ENCODE data around the gene COLEC12.
A peak's percentile ranks its signal among the peaks of the same experiment; 100 is the strongest.

The COLEC12 gene

DNA sequence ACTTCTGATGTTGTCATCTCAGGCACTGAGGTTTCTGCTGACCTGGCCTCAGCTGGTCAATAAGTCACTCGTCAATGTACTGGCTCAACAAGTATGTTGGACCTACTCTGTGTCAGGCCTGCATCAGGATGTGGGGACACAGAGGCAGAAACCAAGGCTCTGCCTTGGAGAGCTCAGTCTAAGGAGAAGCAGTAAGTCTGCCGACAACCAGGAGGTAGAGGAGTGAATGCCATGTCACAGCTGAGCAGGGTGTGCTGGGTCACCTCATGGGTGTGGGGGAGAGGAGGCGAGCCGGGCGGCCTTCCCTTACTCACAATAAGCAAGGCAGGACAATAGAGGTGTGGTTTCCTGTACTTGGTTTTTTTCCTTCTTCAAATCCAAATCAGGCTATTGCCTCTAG, 75.8 kb downstream of the COLEC12 start:
- DNase-seq (ENCODE audit: extremely low read depth, low read depth), result no peak
- no peak overlapping the region for H3K4me3 ChIP-seq (replicated peaks; ENCODE audit: low read depth, low read length)
- no peak for TF ChIP-seq CTCF (IDR thresholded peaks at IDR 0.05; ENCODE audit: low read depth, low read length, missing control alignments)

DNA sequence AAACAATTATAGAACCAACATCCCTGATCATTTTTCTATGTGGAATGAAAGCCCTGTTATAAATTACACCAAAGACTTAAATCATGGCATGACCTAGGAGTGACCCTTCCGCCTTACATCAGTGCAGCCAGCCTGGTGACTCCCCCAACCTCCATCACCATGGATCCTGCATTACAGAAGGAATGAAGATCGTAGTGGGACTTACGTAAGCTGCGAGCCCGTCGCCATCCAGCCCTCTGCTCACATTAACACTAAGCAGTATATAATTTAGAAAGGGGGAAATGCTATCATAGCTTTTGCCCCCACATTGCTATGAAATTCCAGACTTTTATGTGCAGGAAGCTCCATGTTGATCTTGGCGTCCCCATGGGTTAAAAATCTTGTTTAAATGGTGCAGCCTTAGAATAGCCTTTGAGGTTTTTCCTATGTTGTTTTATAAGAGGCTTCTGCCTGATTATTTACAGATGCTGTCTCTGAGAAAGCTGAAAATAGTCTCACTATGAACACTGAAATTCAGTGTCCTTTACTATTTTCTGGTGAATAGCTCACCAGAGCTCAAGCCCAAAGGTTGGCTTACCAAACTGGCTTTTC, 76.3 kb downstream of the COLEC12 start:
- no peak for TF ChIP-seq CTCF (IDR thresholded peaks at IDR 0.05; ENCODE audit: low read depth, low read length, missing control alignments)
- DNase-seq (ENCODE audit: extremely low read depth, low read depth), result peak; percentile 66
- H3K4me3 ChIP-seq (replicated peaks; ENCODE audit: low read depth, low read length), result no peak overlapping the region

DNA sequence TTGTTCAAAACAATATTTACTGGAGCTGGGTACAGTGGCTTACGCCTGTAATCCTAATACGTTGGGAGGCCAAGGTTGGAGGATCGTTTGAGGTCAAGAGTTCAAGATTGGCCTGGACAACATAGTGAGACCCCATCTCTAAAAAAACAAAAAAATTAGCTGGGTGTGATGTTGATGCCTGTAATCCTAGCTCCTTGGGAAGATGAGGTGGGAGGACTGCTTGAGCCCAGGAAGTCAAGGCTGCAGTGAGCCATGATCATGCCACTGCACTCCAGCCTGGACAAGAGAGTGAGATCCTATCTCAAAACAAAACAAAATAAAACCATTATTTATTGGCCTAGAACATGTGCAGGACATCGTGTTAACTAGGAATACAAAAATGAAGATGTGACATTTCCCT, 77.5 kb downstream of the COLEC12 start:
- no peak for TF ChIP-seq CTCF (IDR thresholded peaks at IDR 0.05; ENCODE audit: low read depth, low read length, missing control alignments)
- no peak for DNase-seq (ENCODE audit: extremely low read depth, low read depth)

GRCh38 chr18:421247-422155, 79.0 kb downstream of the COLEC12 start:
- no peak for TF ChIP-seq CTCF (IDR thresholded peaks at IDR 0.05; ENCODE audit: low read depth, low read length, missing control alignments)
- H3K4me3 ChIP-seq (replicated peaks; ENCODE audit: low read depth, low read length), result no peak overlapping the region
- no peak for DNase-seq (ENCODE audit: extremely low read depth, low read depth)

More for the DNA sequence above, 77.5 kb downstream of the COLEC12 start:
- no peak overlapping the region for H3K4me3 ChIP-seq (replicated peaks; ENCODE audit: low read depth, low read length)

DNA sequence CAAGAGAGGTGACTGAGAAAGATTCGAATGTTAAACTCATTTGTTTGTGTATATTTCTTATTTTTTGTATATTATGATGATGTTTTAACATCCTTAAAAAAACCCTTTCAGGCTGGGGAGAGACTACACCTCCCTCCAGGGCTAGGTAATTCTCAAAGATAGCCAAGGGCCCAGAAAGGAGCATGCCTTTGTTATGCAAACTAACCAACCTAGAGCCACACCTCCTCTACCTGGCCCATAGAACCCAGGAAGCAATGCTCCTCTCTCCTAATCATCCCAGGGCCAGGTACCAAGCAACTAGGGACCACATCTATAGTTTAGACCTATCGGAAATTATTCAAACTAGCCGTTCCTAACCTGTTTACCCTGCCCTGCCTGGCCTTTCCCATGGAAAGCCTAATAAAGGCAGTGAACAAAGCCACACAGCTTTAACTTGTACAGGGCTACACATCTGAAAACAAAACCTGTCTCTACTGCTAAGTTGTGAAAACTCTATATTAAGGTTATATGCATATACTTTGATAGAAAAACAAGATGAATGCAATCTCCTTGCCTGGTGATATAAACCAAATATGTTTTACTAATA, 79.7 kb downstream of the COLEC12 start:
- no peak for TF ChIP-seq CTCF (IDR thresholded peaks at IDR 0.05; ENCODE audit: low read depth, low read length, missing control alignments)
- H3K4me3 ChIP-seq (replicated peaks; ENCODE audit: low read depth, low read length), result no peak overlapping the region
- DNase-seq (ENCODE audit: extremely low read depth, low read depth), result no peak

DNA sequence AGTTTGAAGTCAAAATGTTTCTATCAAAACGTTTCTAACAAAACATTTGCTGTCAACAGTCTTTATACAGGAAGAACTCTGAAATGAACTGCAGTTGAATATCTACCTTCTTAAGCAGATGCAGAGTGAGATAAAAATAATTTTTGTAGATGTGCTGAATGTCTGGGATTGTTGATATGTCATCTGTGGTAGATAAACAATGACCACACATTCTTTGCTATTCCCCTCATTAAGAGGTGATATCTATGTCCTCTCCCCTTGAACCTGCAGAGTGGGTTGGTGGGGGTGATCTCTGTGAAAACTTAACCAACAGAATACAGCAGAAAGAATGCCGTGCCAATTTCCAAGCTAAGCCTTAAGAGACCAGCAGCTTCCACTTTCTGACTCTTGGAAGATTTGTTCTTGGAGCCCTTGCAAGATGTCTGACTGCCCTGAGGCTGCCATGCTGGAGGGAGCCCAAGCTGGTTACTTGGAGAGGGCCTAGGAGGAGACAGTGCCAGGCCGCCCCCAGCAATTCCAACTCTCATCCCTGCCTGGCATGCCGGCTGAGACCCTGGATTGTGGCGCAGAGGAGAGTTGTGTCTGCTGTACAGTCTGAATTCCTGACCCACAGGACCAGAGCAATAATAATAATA, 80.8 kb downstream of the COLEC12 start:
- no peak for DNase-seq (ENCODE audit: extremely low read depth, low read depth)
- H3K4me3 ChIP-seq (replicated peaks; ENCODE audit: low read depth, low read length), result no peak overlapping the region
- TF ChIP-seq CTCF (IDR thresholded peaks at IDR 0.05; ENCODE audit: low read depth, low read length, missing control alignments), result no peak

All from HFF-Myc (cell line).